Effector memory CD4-positive, alpha-beta T cell (primary cell): ENCODE data around the gene METTL23.
"Not testable (repeated sequence)": the region's sequence is repeated elsewhere in the genome, so short reads cannot be mapped to it uniquely, and the experiment has no call there.

ENCODE experiments used
- DNase-seq, 3 donors: peaks; one replicate each; pipeline ENCODE4 v3.0.0-alpha.2; 2020
- H3K27ac ChIP-seq: 2 replicates; pipeline ENCODE4 v1.7.0; 2013; ENCODE audit warnings: mild to moderate bottlenecking, low read length, moderate library complexity; ENCODE audit not compliant: insufficient read depth, poor library complexity, severe bottlenecking
- H3K27me3 ChIP-seq: replicated peaks from 2 replicates; pipeline ENCODE4 v1.7.0; 2013; ENCODE audit warnings: mild to moderate bottlenecking, low read length; ENCODE audit not compliant: insufficient read depth, control insufficient read depth, poor library complexity, severe bottlenecking
- H3K36me3 ChIP-seq: 2 replicates; pipeline ENCODE4 v1.7.0; 2013; ENCODE audit warnings: mild to moderate bottlenecking, low read length, moderate library complexity; ENCODE audit not compliant: control insufficient read depth, insufficient read depth
- H3K4me1 ChIP-seq: 2 replicates; pipeline ENCODE4 v1.7.0; 2013; ENCODE audit warnings: low read length, mild to moderate bottlenecking; ENCODE audit not compliant: control insufficient read depth, insufficient read depth, poor library complexity, severe bottlenecking
- H3K4me3 ChIP-seq: 2 replicates; pipeline ENCODE4 v1.7.0; 2013; ENCODE audit warnings: low read length, low read depth, mild to moderate bottlenecking; ENCODE audit not compliant: insufficient read depth, poor library complexity, severe bottlenecking
- H3K9me3 ChIP-seq: 2 replicates; pipeline ENCODE4 v1.7.0; 2013; ENCODE audit warnings: mild to moderate bottlenecking, low read length, moderate library complexity; ENCODE audit not compliant: control insufficient read depth

The METTL23 gene

GRCh38 chr17:76706817-76707216, 19.8 kb upstream of the METTL23 start:
- Histone ChIP-seq H3K4me1 (peaks cover 9% of the 10 kb centered on the region), H3K4me3 (no peak overlapping the region), H3K27me3 (no peaks in the 10 kb centered on the region), H3K36me3 (no peaks in the 10 kb centered on the region), H3K27ac (no peak overlapping the region), H3K9me3 (no peaks in the 10 kb centered on the region)
- no peak for DNase-seq

- H3K36me3 ChIP-seq, result no peaks in the 10 kb centered on the region
- no peak overlapping the region for H3K27ac ChIP-seq
- H3K9me3 ChIP-seq, result no peaks in the 10 kb centered on the region
- no peak overlapping the region for H3K4me3 ChIP-seq
- no peaks in the 10 kb centered on the region for H3K27me3 ChIP-seq
- peaks cover 9% of the 10 kb centered on the region for H3K4me1 ChIP-seq
- DNase-seq, result no peak
Observed at GRCh38 chr17:76707985-76708807, 18.4 kb upstream of the METTL23 start.

GRCh38 chr17:76709077-76709950, 17.3 kb upstream of the METTL23 start:
- Histone ChIP-seq H3K27ac (no peak overlapping the region), H3K9me3 (no peaks in the 10 kb centered on the region), H3K27me3 (no peaks in the 10 kb centered on the region)

GRCh38 chr17:76709951-76710862, 16.4 kb upstream of the METTL23 start:
- H3K27ac ChIP-seq, H3K9me3 ChIP-seq, H3K27me3 ChIP-seq, DNase-seq, H3K36me3 ChIP-seq: not testable (repeated sequence)
- peak overlapping the region; percentile 45 for H3K4me3 ChIP-seq
- peaks cover 12% of the 10 kb centered on the region for H3K4me1 ChIP-seq

More at GRCh38 chr17:76709077-76709950, 17.3 kb upstream of the METTL23 start:
- H3K36me3 ChIP-seq, result peaks cover 8% of the 10 kb centered on the region
- no peak overlapping the region for H3K4me3 ChIP-seq
- DNase-seq, result no peak
- peaks cover 9% of the 10 kb centered on the region for H3K4me1 ChIP-seq

GRCh38 chr17:76710863-76711611, 15.6 kb upstream of the METTL23 start, which contains the start of gene MXRA7:
MXRA7 (minus strand) TSS chr17:76710965; CDS start chr17:76710946, 19 bp downstream.
- H3K4me1 ChIP-seq, result peaks cover 15% of the 10 kb centered on the region
- H3K36me3 ChIP-seq, result peaks cover 13% of the 10 kb centered on the region
- no peaks in the 10 kb centered on the region for H3K27me3 ChIP-seq
- no peak within 1 kb of the TSS for H3K27ac ChIP-seq
- DNase-seq, result peak; percentile 45 to 54 (median 48)
- H3K4me3 ChIP-seq, result peak within 1 kb of the TSS; percentile 51
- H3K9me3 ChIP-seq, result no peaks in the 10 kb centered on the region

- H3K9me3 ChIP-seq, H3K4me3 ChIP-seq, H3K27ac ChIP-seq, H3K27me3 ChIP-seq, DNase-seq: not testable (repeated sequence)
- Histone ChIP-seq H3K4me1 (peaks cover 18% of the 10 kb centered on the region), H3K36me3 (peaks cover 26% of the 10 kb centered on the region)
Observed at GRCh38 chr17:76712321-76712720, 14.3 kb upstream of the METTL23 start.

GRCh38 chr17:76713765-76714164, 12.9 kb upstream of the METTL23 start:
- Histone ChIP-seq H3K36me3 (peaks cover 39% of the 10 kb centered on the region), H3K4me1 (peaks cover 18% of the 10 kb centered on the region), H3K27me3 (no peaks in the 10 kb centered on the region), H3K9me3 (no peaks in the 10 kb centered on the region), H3K4me3 (no peak overlapping the region), H3K27ac (no peak overlapping the region)
- DNase-seq, result no peak

- Histone ChIP-seq H3K4me1 (peaks cover 18% of the 10 kb centered on the region), H3K4me3 (no peak overlapping the region), H3K27ac (no peak overlapping the region), H3K36me3 (peaks cover 44% of the 10 kb centered on the region), H3K9me3 (no peaks in the 10 kb centered on the region), H3K27me3 (no peaks in the 10 kb centered on the region)
- DNase-seq, result no peak
Observed at GRCh38 chr17:76714336-76714735, 12.3 kb upstream of the METTL23 start.
